GM18517 (cell line): ENCODE measurements around the gene CPSF4.
"Not testable (repeated sequence)": the region's sequence is repeated elsewhere in the genome, so short reads cannot be mapped to it uniquely, and the experiment has no call there.

Experiments
- ATAC-seq: cut with Tn5 transposase; IDR thresholded peaks from one replicate; pipeline ENCODE4 v1.9.1; 2021; ENCODE audit warnings: mild to moderate bottlenecking, moderate library complexity; ENCODE audit not compliant: unreplicated experiment

The CPSF4 gene

GRCh38 chr7:99478464-99479440 lies 40.0 kb downstream of the CPSF4 start:
- no peak for ATAC-seq

- no peak for ATAC-seq
These were observed 46.4 kb downstream of the CPSF4 start for GRCh38 chr7:99485094-99485493.

- no peak for ATAC-seq
These were observed 50.5 kb downstream of the CPSF4 start for GRCh38 chr7:99489235-99489634.

- ATAC-seq, result no peak
These were observed 52.1 kb downstream of the CPSF4 start for GRCh38 chr7:99490878-99491277.

GRCh38 chr7:99493823-99494222 lies 55.1 kb downstream of the CPSF4 start:
- ATAC-seq, result no peak

- ATAC-seq, result no peak
These were observed 59.2 kb downstream of the CPSF4 start for GRCh38 chr7:99497766-99498545.

GRCh38 chr7:99498546-99498944 lies 59.8 kb downstream of the CPSF4 start:
- no peak for ATAC-seq

- ATAC-seq, result peak; percentile 8
These were observed 60.6 kb downstream of the CPSF4 start for GRCh38 chr7:99499371-99499720.

GRCh38 chr7:99499721-99500636 lies 61.2 kb downstream of the CPSF4 start, which contains the start of gene ZNF394:
Gene ZNF394 (minus strand): TSS chr7:99500281. CDS start chr7:99500093, 188 bp downstream.
- ATAC-seq, result peak; percentile 53

GRCh38 chr7:99500637-99501009 lies 61.9 kb downstream of the CPSF4 start:
- ATAC-seq, result no peak

GRCh38 chr7:99501236-99501635 lies 62.5 kb downstream of the CPSF4 start:
- ATAC-seq, result not testable (repeated sequence)

GRCh38 chr7:99504281-99504602 lies 65.5 kb downstream of the CPSF4 start:
- no peak for ATAC-seq

GRCh38 chr7:99504603-99505323 lies 66.0 kb downstream of the CPSF4 start, which contains the start of gene ZKSCAN5:
Gene ZKSCAN5 (plus strand): TSS chr7:99504662. CDS start chr7:99506045, 1,383 bp downstream.
- ATAC-seq, result peak; percentile 63

- ATAC-seq, result peak; percentile 6
These were observed 66.5 kb downstream of the CPSF4 start for GRCh38 chr7:99505324-99505662.
